ENCODE results near the gene RGS6.

- TF ChIP-seq CTCF (IDR thresholded peaks at IDR 0.05) (peak; percentile 82 to 90 (median 87)), EP300 (IDR thresholded peaks at IDR 0.05) (no peak), POLR2A (IDR thresholded peaks at IDR 0.05; ENCODE audit: low read depth) (no peak), POLR2AphosphoS5 (IDR thresholded peaks at IDR 0.05) (no peak)
Measured at GRCh38 chr14:72516936-72517700, 584.9 kb downstream of the RGS6 start.
